Endothelial cell of umbilical vein (primary cell): ENCODE data around the gene CFAP61. TPM values are rescaled to one million over a fixed set of nuclear protein-coding genes. Genes with fewer than 3 reads are reported as not detected.

ENCODE experiments used
- BruUV-seq: library from RNA; stranded (reverse); fragments of 400-500 nt; replicated peaks from 2 replicates; lab custom pipeline; 2021; lab: Mats Ljungman, UMichigan
- CTCF ChIA-PET: fragments of 300-600, 350-600 bp; sonication (Branson Sonifier 250); formaldehyde crosslinking; loops from one replicate; lab custom pipeline; 2021; ENCODE audit warnings: antibody characterized with exemption, inconsistent platforms; lab: Charles Lee
- POLR2A ChIA-PET: fragments of 300-600, 350-600 bp; sonication (Branson Sonifier 250); formaldehyde crosslinking; loops from one replicate; lab custom pipeline; 2021; ENCODE audit warnings: antibody characterized with exemption, inconsistent platforms; lab: Charles Lee
- DNase-seq: peaks from one replicate; pipeline ENCODE4 v3.0.0-alpha.2; 2011; ENCODE audit warnings: low read depth, low spot score
- FAIRE-seq: peaks from 2 replicates; lab custom pipeline; 2011; peaks lifted over from hg19 to GRCh38; lab: Jason Lieb, UNC
- H2AFZ ChIP-seq: 2 replicates; pipeline ENCODE4 v1.6.0; 2012; ENCODE audit warnings: low read depth, low read length, control low read depth, inconsistent platforms
- H3K27ac ChIP-seq: 2 replicates; pipeline ENCODE4 v1.5.1; 2011; ENCODE audit warnings: low read depth, mild to moderate bottlenecking, control low read depth, low read length, moderate library complexity; ENCODE audit not compliant: insufficient read depth
- H3K27me3 ChIP-seq, 2 experiments: 2 replicates each; pipeline versions ENCODE4 v1.6.0 to v1.6.1; 2011; ENCODE audit warnings: low read length in 2 of 2, mixed read lengths in 1 of 2; ENCODE audit not compliant: control insufficient read depth in 2 of 2, insufficient read depth in 2 of 2
- H3K36me3 ChIP-seq, 2 experiments: 2 replicates in 1 of 2; 3 replicates in 1 of 2; pipeline ENCODE4 v1.5.1; 2011; ENCODE audit warnings: low read length in 2 of 2, mild to moderate bottlenecking in 1 of 2, moderate library complexity in 1 of 2; ENCODE audit not compliant: control insufficient read depth in 2 of 2, insufficient read depth in 2 of 2; ENCODE audit errors: extremely low read depth in 1 of 2
- H3K4me1 ChIP-seq: 3 replicates; pipeline ENCODE4 v1.5.1; 2011; ENCODE audit warnings: mild to moderate bottlenecking, low read length; ENCODE audit not compliant: control insufficient read depth, insufficient read depth; ENCODE audit errors: extremely low read depth
- H3K4me2 ChIP-seq: 2 replicates; pipeline ENCODE4 v1.6.1; 2011; ENCODE audit warnings: low read length, control low read depth, mixed read lengths; ENCODE audit not compliant: insufficient read depth
- H3K4me3 ChIP-seq, 3 experiments: fragments of 200-600 bp in 1 of 3; sonication (generic), shearing (Covaris generic) in 1 of 3; replicated peaks in 1 of 3; 2 replicates each; pipeline ENCODE4 v1.5.1; 2011 to 2016; ENCODE audit warnings: control low read depth in 3 of 3, low read length in 3 of 3, mild to moderate bottlenecking in 2 of 3, inconsistent platforms in 1 of 3, low read depth in 1 of 3, moderate library complexity in 1 of 3; ENCODE audit not compliant: insufficient read depth in 1 of 3
- H3K79me2 ChIP-seq: 2 replicates; pipeline ENCODE4 v1.6.0; 2012; ENCODE audit warnings: low read length, inconsistent platforms; ENCODE audit not compliant: control insufficient read depth, insufficient read depth
- H3K9ac ChIP-seq: replicated peaks from 2 replicates; pipeline ENCODE3; 2011; ENCODE audit warnings: low read length, control low read depth; ENCODE audit not compliant: insufficient read depth; ENCODE audit errors: extremely low read depth
- H3K9me1 ChIP-seq: replicated peaks from 3 replicates; pipeline ENCODE4 v1.6.0; 2011; ENCODE audit warnings: mild to moderate bottlenecking, low read length; ENCODE audit not compliant: control insufficient read depth, insufficient read depth; ENCODE audit errors: extremely low read depth
- H3K9me3 ChIP-seq: replicated peaks from 2 replicates; pipeline ENCODE4 v1.5.1; 2012; ENCODE audit warnings: low read length, inconsistent platforms; ENCODE audit not compliant: control insufficient read depth, insufficient read depth
- H4K20me1 ChIP-seq: replicated peaks from 2 replicates; pipeline ENCODE3; 2011; ENCODE audit warnings: mild to moderate bottlenecking, low read length; ENCODE audit not compliant: control insufficient read depth, insufficient read depth; ENCODE audit errors: extremely low read depth
- CTCF ChIP-seq, 2 donors: IDR thresholded peaks; 1 replicate in 1 of 2; 2 replicates in 1 of 2; pipeline ENCODE4 v1.5.1; 2011; ENCODE audit warnings: low read length in 2 of 2, mild to moderate bottlenecking in 2 of 2, moderate library complexity in 2 of 2, control low read depth in 1 of 2, inconsistent platforms in 1 of 2, low read depth in 1 of 2; ENCODE audit not compliant: insufficient read depth in 1 of 2; ENCODE audit errors: extremely low read depth in 1 of 2
- EZH2 ChIP-seq: IDR thresholded peaks from 2 replicates; pipeline ENCODE4 v1.6.1; 2012; ENCODE audit warnings: borderline replicate concordance, low read depth, mild to moderate bottlenecking, moderate library complexity, low read length, inconsistent platforms; ENCODE audit not compliant: severe bottlenecking
- FOS ChIP-seq: IDR thresholded peaks from 2 replicates; pipeline ENCODE4 v1.6.1; 2011; ENCODE audit warnings: mild to moderate bottlenecking, low read length, moderate library complexity, borderline replicate concordance; ENCODE audit not compliant: insufficient read depth
- GATA2 ChIP-seq: IDR thresholded peaks from 2 replicates; pipeline ENCODE4 v1.7.0; 2011; ENCODE audit warnings: low read depth, mild to moderate bottlenecking, moderate library complexity, mixed read lengths, low read length; ENCODE audit not compliant: insufficient read length, insufficient read depth
- JUN ChIP-seq: IDR thresholded peaks from 2 replicates; pipeline ENCODE4 v1.6.1; 2011; ENCODE audit warnings: borderline replicate concordance, low read depth; ENCODE audit not compliant: insufficient read length, insufficient read depth
- MAX ChIP-seq: IDR thresholded peaks from 2 replicates; pipeline ENCODE4 v1.6.1; 2011; ENCODE audit not compliant: insufficient read depth, insufficient read length
- MYC ChIP-seq: IDR thresholded peaks from one replicate; pipeline ENCODE4 v1.6.1; 2011; ENCODE audit warnings: mild to moderate bottlenecking, low read depth, low read length
- POLR2A ChIP-seq: IDR thresholded peaks from 2 replicates; pipeline ENCODE4 v1.6.1; 2012; ENCODE audit warnings: low read depth, mild to moderate bottlenecking, control low read depth, low read length
- POLR2AphosphoS5 ChIP-seq: IDR thresholded peaks from 2 replicates; pipeline ENCODE4 v1.6.1; 2012; ENCODE audit warnings: low read depth, mild to moderate bottlenecking, control low read depth, low read length, moderate library complexity; ENCODE audit not compliant: insufficient read depth
- dilution Hi-C: fragments of 300-500 bp; cut with MboI; formaldehyde crosslinking; loops from one replicate; pipeline ENCODE4 v1.15.0; 2019; ENCODE audit warnings: low sequenced_read_pairs; ENCODE audit not compliant: extremely low pct_ligation_motif_present
- intact Hi-C: fragments of 100-400 bp; cut with micrococcal nuclease; formaldehyde crosslinking; loops from one replicate; pipeline ENCODE4 v1.10.0; 2022
- polyA plus RNA-seq, 4 experiments: library from polyadenylated mRNA; depleted of rRNA in 3 of 4; stranded (reverse) in 3 of 4; unstranded in 1 of 4; fragments of >200 nt; gene quantifications; 2 replicates each; pipeline versions ENCODE4 v1.2.1 to v1.2.3, GENCODE V29; 2011 to 2012; ENCODE audit warnings: missing spikeins in 1 of 4
- total RNA-seq: library from RNA; stranded (reverse); gene quantifications from 2 replicates; pipeline ENCODE4 v1.2.3, GENCODE V29; 2021

CFAP61 gene
- total and polyA plus RNA-seq, 2 donors (not counting 3 experiments of a cell fraction or from before 2014, with no cell fraction given), result not detected

GRCh38 chr20:20272686-20273085, 220.4 kb downstream of the CFAP61 start:
- H3K79me2 ChIP-seq, result no peaks in the 10 kb centered on the region
- no peaks in the 10 kb centered on the region for H3K9me3 ChIP-seq
- intact Hi-C loops (no loop called here), dilution Hi-C loops (no loop called here)
- no peak for DNase-seq
- no peaks in the 10 kb centered on the region for H3K36me3 ChIP-seq
- no peaks in the 10 kb centered on the region for H3K9me1 ChIP-seq
- no peak overlapping the region for H2AFZ ChIP-seq
- TF ChIP-seq POLR2AphosphoS5 (no peak), JUN (no peak), CTCF (IDR thresholded peaks at IDR 0.05; ENCODE audit: extremely low read depth in 1 of 2, insufficient read depth in 1 of 2, low read depth in 1 of 2, low read length in 2 of 2) (no peak), POLR2A (no peak), GATA2 (no peak), EZH2 (no peak), FOS (no peak), MYC (no peak), MAX (no peak)
- no TSS peak for BruUV-seq
- H3K4me2 ChIP-seq, result no peak overlapping the region
- CTCF ChIA-PET, result no interaction called here
- no peak for FAIRE-seq
- POLR2A ChIA-PET, result no interaction called here
- no peak overlapping the region for H3K27ac ChIP-seq
- no peaks in the 10 kb centered on the region for H3K4me1 ChIP-seq
- no peaks in the 10 kb centered on the region for H4K20me1 ChIP-seq
- H3K27me3 ChIP-seq, result peaks cover 2 to 9% of the 10 kb centered on the region in 2 experiments
- H3K9ac ChIP-seq, result no peak overlapping the region
- H3K4me3 ChIP-seq, result no peak overlapping the region
